ENCODE data around the gene IFI30.

- TF ChIP-seq CTCF (IDR thresholded peaks at IDR 0.05; ENCODE audit: low read depth, low read length, missing input control) (no peak), YY1 (IDR thresholded peaks at IDR 0.05) (no peak), GABPA (IDR thresholded peaks at IDR 0.05 in 1 of 2, conservative IDR thresholded peaks at IDR 0.05 in 1 of 2) (no peak), REST (IDR thresholded peaks at IDR 0.05) (no peak), MAX (IDR thresholded peaks at IDR 0.05) (no peak), SP1 (IDR thresholded peaks at IDR 0.05) (no peak)
These were observed 31.7 kb downstream of the IFI30 start for GRCh38 chr19:18205200-18205892.
